ENCODE data around the gene RAD51B. TPM values are rescaled to one million over a fixed set of nuclear protein-coding genes. Genes with fewer than 3 reads are reported as not detected.

The RAD51B gene
- total and polyA plus RNA-seq, 8 donors, result 10.8 to 18.3 (median 14.1) TPM

- Histone ChIP-seq H3K9me3 (no peaks in the 10 kb centered on the region), H3K4me1 (peaks cover 3 to 6% of the 10 kb centered on the region in 2 donors), H3K4me3 (no peak overlapping the region), H3K27ac (no peak overlapping the region), H3K27me3 (no peaks in the 10 kb centered on the region), H3K36me3 (no peaks in the 10 kb centered on the region)
- ATAC-seq (no peak), DNase-seq (no peak)
- intact Hi-C loops (cut with DNase I), result no loop called here
- no peak for TF ChIP-seq CTCF (IDR thresholded peaks at IDR 0.05)
Observed at GRCh38 chr14:68709007-68709406, 889.4 kb downstream of the RAD51B start.

- Histone ChIP-seq H3K27me3 (no peaks in the 10 kb centered on the region), H3K27ac (no peak overlapping the region), H3K4me3 (no peak overlapping the region), H3K9me3 (no peaks in the 10 kb centered on the region), H3K4me1 (peaks cover 5 to 10% of the 10 kb centered on the region in 2 donors), H3K36me3 (no peaks in the 10 kb centered on the region)
- intact Hi-C loops (cut with DNase I), result no loop called here
- ATAC-seq, result no peak
- no peak for DNase-seq
- no peak for TF ChIP-seq CTCF (IDR thresholded peaks at IDR 0.05)
Observed at GRCh38 chr14:68710776-68711175, 891.2 kb downstream of the RAD51B start.

- H3K27ac ChIP-seq, result no peak overlapping the region
Observed at GRCh38 chr14:68711561-68712309, 892.2 kb downstream of the RAD51B start.

GRCh38 chr14:68712703-68713370 is 893.3 kb downstream of the RAD51B start:
- Histone ChIP-seq H3K27me3 (no peaks in the 10 kb centered on the region), H3K4me1 (peaks cover 0 to 10% of the 10 kb centered on the region in 2 donors), H3K36me3 (no peaks in the 10 kb centered on the region), H3K4me3 (no peak overlapping the region), H3K9me3 (no peaks in the 10 kb centered on the region), H3K27ac (no peak overlapping the region)
- ATAC-seq (no peak), DNase-seq (no peak)
- intact Hi-C loops (cut with DNase I), result no loop called here
- TF ChIP-seq CTCF (IDR thresholded peaks at IDR 0.05), result no peak

More at GRCh38 chr14:68711561-68712309, 892.2 kb downstream of the RAD51B start:
- no peak for TF ChIP-seq CTCF (IDR thresholded peaks at IDR 0.05)
- intact Hi-C loops (cut with DNase I), result no loop called here
- ATAC-seq, result no peak
- Histone ChIP-seq H3K27me3 (no peaks in the 10 kb centered on the region), H3K9me3 (no peaks in the 10 kb centered on the region), H3K4me3 (no peak overlapping the region), H3K4me1 (peaks cover 0 to 10% of the 10 kb centered on the region in 2 donors), H3K36me3 (no peaks in the 10 kb centered on the region)
- no peak for DNase-seq

GRCh38 chr14:68713782-68714181 is 894.2 kb downstream of the RAD51B start:
- intact Hi-C loops (cut with DNase I), result no loop called here
- no peak overlapping the region for H3K27ac ChIP-seq
- H3K4me3 ChIP-seq, result no peak overlapping the region
- no peak for TF ChIP-seq CTCF (IDR thresholded peaks at IDR 0.05)
- no peaks in the 10 kb centered on the region for H3K36me3 ChIP-seq
- H3K9me3 ChIP-seq, result no peaks in the 10 kb centered on the region
- no peaks in the 10 kb centered on the region for H3K27me3 ChIP-seq
- DNase-seq, result no peak
- peaks cover 0 to 10% of the 10 kb centered on the region in 2 donors for H3K4me1 ChIP-seq
- no peak for ATAC-seq

Measured in left lung (tissue), 10 donors.